IMR-90 (cell line): Measurements from ENCODE around the gene SNX15.

Source experiments
- BHLHE40 ChIP-seq: fragments of 150-350 bp; IDR thresholded peaks from 2 replicates; pipeline ENCODE4 v1.6.1; 2016; ENCODE audit warnings: mild to moderate bottlenecking, low read depth, low read length
- CEBPB ChIP-seq: IDR thresholded peaks from 2 replicates; pipeline ENCODE4 v1.6.1; 2012; ENCODE audit warnings: low read depth, low read length, improper control_type of control experiment
- CHD1 ChIP-seq: IDR thresholded peaks from 2 replicates; pipeline ENCODE4 v1.6.1; 2012; ENCODE audit warnings: low read depth, low read length, improper control_type of control experiment
- ELK1 ChIP-seq: fragments of 150-350 bp; IDR thresholded peaks from 2 replicates; pipeline ENCODE4 v1.6.1; 2016; ENCODE audit warnings: low read depth, mild to moderate bottlenecking, low read length, moderate library complexity, borderline replicate concordance
- FOS ChIP-seq: fragments of 150-350 bp; IDR thresholded peaks from 2 replicates; pipeline ENCODE4 v1.6.1; 2016; ENCODE audit warnings: low read depth, low read length
- MAZ ChIP-seq: IDR thresholded peaks from 2 replicates; pipeline ENCODE4 v1.6.1; 2012; ENCODE audit warnings: low read depth, mild to moderate bottlenecking, low read length, improper control_type of control experiment, moderate library complexity, borderline replicate concordance
- POLR2A ChIP-seq: IDR thresholded peaks from 2 replicates; pipeline ENCODE4 v1.6.1; 2012; ENCODE audit warnings: mild to moderate bottlenecking, low read depth, low read length
- RAD21 ChIP-seq: IDR thresholded peaks from 2 replicates; pipeline ENCODE4 v1.6.1; 2012; ENCODE audit warnings: low read length, improper control_type of control experiment
- RCOR1 ChIP-seq: IDR thresholded peaks from 2 replicates; pipeline ENCODE4 v1.6.1; 2012; ENCODE audit warnings: mild to moderate bottlenecking, low read length, improper control_type of control experiment; ENCODE audit not compliant: insufficient replicate concordance
- RFX5 ChIP-seq: IDR thresholded peaks from 2 replicates; pipeline ENCODE4 v1.8.0; 2012; ENCODE audit warnings: low read depth, mild to moderate bottlenecking, low read length, moderate library complexity
- SMC3 ChIP-seq: fragments of 150-350 bp; IDR thresholded peaks from 2 replicates; pipeline ENCODE4 v1.6.1; 2016; ENCODE audit warnings: low read depth, mild to moderate bottlenecking, antibody characterized with exemption, low read length, moderate library complexity
- USF2 ChIP-seq: fragments of 150-350 bp; IDR thresholded peaks from 2 replicates; pipeline ENCODE4 v1.6.1; 2017; ENCODE audit warnings: mild to moderate bottlenecking, antibody characterized with exemption, low read length, low read depth
- TF ChIP-seq, protein P1 (sequence below): conservative IDR thresholded peaks from 2 replicates; pipeline ENCODE4 v1.5.1; 2012; ENCODE audit warnings: mild to moderate bottlenecking, low read depth, low read length, improper control_type of control experiment

DNA sequence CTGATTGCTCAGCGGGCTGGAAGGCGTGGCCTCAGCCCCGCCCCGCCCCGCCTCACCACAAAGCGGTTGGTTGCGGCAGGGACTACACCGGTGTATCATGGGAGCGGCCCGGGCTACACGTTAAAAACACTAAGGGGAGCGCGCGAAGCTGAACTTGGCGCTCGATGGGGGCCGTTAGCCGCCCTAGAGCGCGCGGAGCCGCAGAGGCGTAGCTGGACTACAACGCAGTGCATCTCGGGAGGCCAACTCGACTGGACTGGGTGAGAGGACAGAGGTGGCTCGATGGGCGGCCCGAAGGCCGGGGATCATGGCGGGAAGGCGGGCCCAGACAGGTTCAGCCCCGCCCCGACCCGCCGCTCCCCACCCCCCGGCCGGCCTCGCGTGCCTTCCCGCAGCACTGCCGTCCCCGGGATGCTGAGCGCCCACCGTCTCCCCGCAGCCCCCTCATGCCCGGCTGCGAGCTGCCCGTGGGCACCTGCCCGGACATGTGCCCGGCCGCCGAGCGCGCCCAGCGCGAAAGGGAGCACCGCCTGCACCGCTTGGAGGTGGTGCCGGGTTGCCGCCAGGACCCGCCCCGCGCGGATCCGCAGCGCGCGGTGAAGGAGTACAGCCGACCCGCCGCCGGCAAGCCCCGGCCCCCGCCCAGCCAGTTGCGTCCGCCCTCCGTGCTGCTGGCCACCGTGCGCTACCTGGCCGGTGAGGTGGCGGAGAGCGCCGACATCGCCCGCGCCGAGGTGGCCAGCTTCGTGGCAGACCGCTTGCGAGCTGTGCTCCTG is 13.8 kb downstream of the SNX15 start, which contains the start of gene SAC3D1:
- TF ChIP-seq POLR2A: no peak
- TF ChIP-seq, protein P1, sequence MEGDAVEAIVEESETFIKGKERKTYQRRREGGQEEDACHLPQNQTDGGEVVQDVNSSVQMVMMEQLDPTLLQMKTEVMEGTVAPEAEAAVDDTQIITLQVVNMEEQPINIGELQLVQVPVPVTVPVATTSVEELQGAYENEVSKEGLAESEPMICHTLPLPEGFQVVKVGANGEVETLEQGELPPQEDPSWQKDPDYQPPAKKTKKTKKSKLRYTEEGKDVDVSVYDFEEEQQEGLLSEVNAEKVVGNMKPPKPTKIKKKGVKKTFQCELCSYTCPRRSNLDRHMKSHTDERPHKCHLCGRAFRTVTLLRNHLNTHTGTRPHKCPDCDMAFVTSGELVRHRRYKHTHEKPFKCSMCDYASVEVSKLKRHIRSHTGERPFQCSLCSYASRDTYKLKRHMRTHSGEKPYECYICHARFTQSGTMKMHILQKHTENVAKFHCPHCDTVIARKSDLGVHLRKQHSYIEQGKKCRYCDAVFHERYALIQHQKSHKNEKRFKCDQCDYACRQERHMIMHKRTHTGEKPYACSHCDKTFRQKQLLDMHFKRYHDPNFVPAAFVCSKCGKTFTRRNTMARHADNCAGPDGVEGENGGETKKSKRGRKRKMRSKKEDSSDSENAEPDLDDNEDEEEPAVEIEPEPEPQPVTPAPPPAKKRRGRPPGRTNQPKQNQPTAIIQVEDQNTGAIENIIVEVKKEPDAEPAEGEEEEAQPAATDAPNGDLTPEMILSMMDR: no peak
- no peak for TF ChIP-seq CHD1
- TF ChIP-seq SMC3: no peak
- no peak for TF ChIP-seq RFX5
- TF ChIP-seq RAD21: no peak
- no peak for TF ChIP-seq ELK1
- TF ChIP-seq BHLHE40: no peak
- TF ChIP-seq MAZ: no peak
- no peak for TF ChIP-seq RCOR1
- TF ChIP-seq USF2: peak; percentile 3; the same call in 1 of the 2 replicates
- no peak for TF ChIP-seq CEBPB
- no peak for TF ChIP-seq FOS
